Right cardiac atrium (tissue), 5 donors: ENCODE results near the gene MFGE8. TPM values are rescaled to one million over a fixed set of nuclear protein-coding genes. Genes with fewer than 3 reads are reported as not detected.

Experiments used
- ATAC-seq, 2 donors: fragments of 200-7000 bp; cut with Tn5 transposase; one replicate each; pipeline versions ENCODE4 v1.8.0 to v1.9.1; 2020; ENCODE audit warnings: moderate library complexity in 2 of 2, mild to moderate bottlenecking in 1 of 2
- DNase-seq, 3 donors: peaks; one replicate each; pipeline ENCODE4 v3.0.0-alpha.2; 2020
- H3K27ac ChIP-seq: one replicate; pipeline ENCODE4 v1.5.1; 2013; ENCODE audit warnings: mild to moderate bottlenecking, low read length, control low read depth, moderate library complexity
- H3K27me3 ChIP-seq: one replicate; pipeline ENCODE4 v1.6.1; 2013; ENCODE audit not compliant: control insufficient read depth, insufficient read depth
- H3K4me1 ChIP-seq: one replicate; pipeline ENCODE4 v1.6.1; 2013; ENCODE audit warnings: low read length; ENCODE audit not compliant: control insufficient read depth, insufficient read depth
- H3K4me3 ChIP-seq: one replicate; pipeline ENCODE4 v1.5.1; 2013; ENCODE audit warnings: low read length, control low read depth
- H3K9me3 ChIP-seq: one replicate; pipeline ENCODE4 v1.6.1; 2013; ENCODE audit warnings: low read length; ENCODE audit not compliant: control insufficient read depth
- WGBS: extraction: QIAGEN DNeasy Blood & Tissue Kit; methylation state at CpG from one replicate; pipeline ENCODE4 v1.1.7; 2013; 5-methylcytosine and 5-hydroxymethylcytosine counted together
- intact Hi-C, 4 donors: fragments of 100-400 bp; cut with DNase I; formaldehyde crosslinking; loops; one replicate each; pipeline versions ENCODE4 v1.11.0 to v1.14.0; 2022 to 2023
- polyA plus RNA-seq: library from polyadenylated mRNA; stranded (reverse); fragments of 200-250 nt; gene quantifications from one replicate; pipeline ENCODE4 v1.2.3, GENCODE V29; 2013
- total RNA-seq, 4 donors: library from RNA; stranded (reverse); fragmentation: NEBNext Ultra II Directional; extraction: Animal tissue kit (Norgen Biotek cat#: 25700); gene quantifications; one replicate each; pipeline ENCODE4 v1.2.1, GENCODE V29; 2021
- donor health status: healthy with polysubstance abuse.
- donor health status: DM: no; HTN: yes; CAD: no.
- donor health status: DM: no; HTN: no; CAD: no.
- donor health status: DM: no; HTN: yes; CAD: no; lungs with severe emphysema.
- donor health status: DM: yes; HTN: yes; CAD: no.

Gene MFGE8
- total and polyA plus RNA-seq, 5 donors = 200 to 347 (median 284) TPM

DNA sequence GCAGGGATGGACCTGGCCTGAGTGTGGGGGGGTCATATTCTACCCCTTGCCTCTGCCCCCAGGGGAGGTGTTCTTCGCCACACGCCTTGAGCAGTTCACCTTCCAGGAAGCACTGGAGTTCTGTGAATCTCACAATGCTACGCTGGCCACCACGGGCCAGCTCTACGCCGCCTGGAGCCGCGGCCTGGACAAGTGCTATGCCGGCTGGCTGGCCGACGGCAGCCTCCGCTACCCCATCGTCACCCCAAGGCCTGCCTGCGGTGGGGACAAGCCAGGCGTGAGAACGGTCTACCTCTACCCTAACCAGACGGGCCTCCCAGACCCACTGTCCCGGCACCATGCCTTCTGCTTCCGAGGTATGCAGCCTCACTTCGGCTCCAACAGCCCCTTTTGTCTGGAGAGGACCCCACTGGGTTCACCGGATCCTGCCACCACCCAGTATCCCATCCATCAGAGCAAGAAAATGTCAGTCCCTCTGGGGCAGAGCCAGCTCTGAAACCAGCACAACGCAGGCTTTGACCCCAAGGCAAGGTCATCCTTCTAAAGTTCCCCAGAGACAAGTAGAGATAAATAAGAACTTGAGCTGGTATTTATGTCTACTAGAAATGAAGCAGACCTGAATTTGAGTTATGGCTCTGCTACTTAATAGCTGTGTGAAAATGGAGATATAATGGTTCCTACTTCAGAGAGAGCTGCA is 63.7 kb downstream of the MFGE8 start:
- ATAC-seq = no peak
- Histone ChIP-seq H3K9me3 (no peaks in the 10 kb centered on the region), H3K27ac (no peak overlapping the region), H3K27me3 (no peaks in the 10 kb centered on the region), H3K4me3 (no peak overlapping the region), H3K4me1 (no peaks in the 10 kb centered on the region)
- DNase-seq = no peak
- intact Hi-C loops = no loop called here
- WGBS = 81% methylated on average over 22 of the region's 22 CpGs

Other genes starting within 250 kb of the MFGE8 start
- gene ACAN, start 109.9 kb downstream of the MFGE8 start, total RNA-seq = under 1 TPM; 0.14 to 0.23 (median 0.17) TPM
- 0.86 TPM for gene ACAN, start 109.9 kb downstream of the MFGE8 start, polyA plus RNA-seq
- gene HAPLN3, start 17.8 kb downstream of the MFGE8 start, total RNA-seq = 1 to 10 TPM; 1.6 to 2.8 (median 2.3) TPM
- gene HAPLN3, start 17.8 kb downstream of the MFGE8 start, polyA plus RNA-seq = 2.0 TPM
- 100 to 1,000 TPM; 108 to 179 (median 114) TPM for gene ABHD2, start 175.1 kb upstream of the MFGE8 start, total RNA-seq
- 21.8 TPM for gene ABHD2, start 175.1 kb upstream of the MFGE8 start, polyA plus RNA-seq